Osteocyte (in vitro differentiated cells): ENCODE measurements around the gene TENM3. TPM values are rescaled to one million over a fixed set of nuclear protein-coding genes. Genes with fewer than 3 reads are reported as not detected.

Experiments
- DNase-seq: peaks from one replicate; pipeline ENCODE4 v3.0.0; 2021; ENCODE audit warnings: mixed read lengths; ENCODE audit not compliant: unreplicated experiment; ENCODE audit errors: extremely low spot score
- H3K27ac Mint-ChIP-seq: one replicate; pipeline ENCODE4 v1.8.0; 2021; ENCODE audit warnings: mild to moderate bottlenecking, mixed read lengths; ENCODE audit not compliant: unreplicated experiment
- H3K27me3 Mint-ChIP-seq: one replicate; pipeline ENCODE4 v1.8.0; 2021; ENCODE audit warnings: mixed read lengths; ENCODE audit not compliant: unreplicated experiment
- H3K36me3 Mint-ChIP-seq: one replicate; pipeline ENCODE4 v1.8.0; 2021; ENCODE audit warnings: mixed read lengths; ENCODE audit not compliant: unreplicated experiment
- H3K4me1 Mint-ChIP-seq: one replicate; pipeline ENCODE4 v1.8.0; 2021; ENCODE audit warnings: mixed read lengths; ENCODE audit not compliant: unreplicated experiment
- H3K4me3 Mint-ChIP-seq: one replicate; pipeline ENCODE4 v1.8.0; 2021; ENCODE audit warnings: mild to moderate bottlenecking, moderate library complexity, mixed read lengths; ENCODE audit not compliant: unreplicated experiment
- H3K9me3 Mint-ChIP-seq: one replicate; pipeline ENCODE4 v1.8.0; 2021; ENCODE audit warnings: mixed read lengths; ENCODE audit not compliant: unreplicated experiment
- CTCF ChIP-seq: fragments of 200-600 bp; sonication (generic); IDR thresholded peaks from 2 replicates; pipeline ENCODE4 v1.5.0; 2021; ENCODE audit warnings: antibody characterized with exemption, mild to moderate bottlenecking, moderate library complexity
- total RNA-seq: library from RNA; stranded (reverse); gene quantifications from 2 replicates; pipeline ENCODE4 v1.2.1, GENCODE V29; 2021

The TENM3 gene
- total RNA-seq, 1 donor from 2014 or later: 78.3 TPM

GRCh38 chr4:182711211-182711610 lies 468.0 kb downstream of the TENM3 start:
- Mint-ChIP-seq H3K4me3 (no peak overlapping the region), H3K27ac (no peak overlapping the region), H3K36me3 (peaks cover 14% of the 10 kb centered on the region), H3K4me1 (no peaks in the 10 kb centered on the region), H3K9me3 (no peaks in the 10 kb centered on the region), H3K27me3 (no peaks in the 10 kb centered on the region)
- no peak for TF ChIP-seq CTCF
- DNase-seq: no peak

GRCh38 chr4:182715548-182715947 lies 472.3 kb downstream of the TENM3 start:
- TF ChIP-seq CTCF: no peak
- Mint-ChIP-seq H3K4me3 (no peak overlapping the region), H3K27me3 (no peaks in the 10 kb centered on the region), H3K4me1 (peaks cover 4% of the 10 kb centered on the region), H3K36me3 (peaks cover 21% of the 10 kb centered on the region), H3K27ac (no peak overlapping the region), H3K9me3 (no peaks in the 10 kb centered on the region)
- DNase-seq: no peak

GRCh38 chr4:182716192-182716591 lies 473.0 kb downstream of the TENM3 start:
- DNase-seq: no peak
- H3K9me3 Mint-ChIP-seq: no peaks in the 10 kb centered on the region
- no peaks in the 10 kb centered on the region for H3K27me3 Mint-ChIP-seq
- H3K36me3 Mint-ChIP-seq: peaks cover 21% of the 10 kb centered on the region
- no peak overlapping the region for H3K27ac Mint-ChIP-seq
- no peak overlapping the region for H3K4me3 Mint-ChIP-seq
- TF ChIP-seq CTCF: no peak
- H3K4me1 Mint-ChIP-seq: peaks cover 4% of the 10 kb centered on the region

- no peak overlapping the region for H3K4me3 Mint-ChIP-seq
- H3K36me3 Mint-ChIP-seq: peaks cover 25% of the 10 kb centered on the region
- no peak for TF ChIP-seq CTCF
- peaks cover 5% of the 10 kb centered on the region for H3K4me1 Mint-ChIP-seq
- H3K27me3 Mint-ChIP-seq: no peaks in the 10 kb centered on the region
- DNase-seq: no peak
- H3K27ac Mint-ChIP-seq: no peak overlapping the region
- no peaks in the 10 kb centered on the region for H3K9me3 Mint-ChIP-seq
These were observed 474.8 kb downstream of the TENM3 start for GRCh38 chr4:182717788-182718583.

GRCh38 chr4:182724414-182724813 lies 481.2 kb downstream of the TENM3 start:
- no peak overlapping the region for H3K4me3 Mint-ChIP-seq
- no peaks in the 10 kb centered on the region for H3K9me3 Mint-ChIP-seq
- TF ChIP-seq CTCF: no peak
- no peaks in the 10 kb centered on the region for H3K27me3 Mint-ChIP-seq
- peak overlapping the region; percentile 42 for H3K27ac Mint-ChIP-seq
- H3K4me1 Mint-ChIP-seq: peaks cover 19% of the 10 kb centered on the region
- H3K36me3 Mint-ChIP-seq: peaks cover 4% of the 10 kb centered on the region
- no peak for DNase-seq
